Stimulated activated CD4-positive, alpha-beta T cell treated with anti-CD3 and anti-CD28 coated beads, TNF-alpha, amount 100 ng/mL, for 24 hours (primary cell): ENCODE data around the gene CMIP.

Source experiments
- DNase-seq, 3 experiments: peaks; one replicate each; pipeline ENCODE4 v3.0.0-alpha.2; 2020; ENCODE audit warnings: low read depth in 3 of 3

Gene CMIP

DNA sequence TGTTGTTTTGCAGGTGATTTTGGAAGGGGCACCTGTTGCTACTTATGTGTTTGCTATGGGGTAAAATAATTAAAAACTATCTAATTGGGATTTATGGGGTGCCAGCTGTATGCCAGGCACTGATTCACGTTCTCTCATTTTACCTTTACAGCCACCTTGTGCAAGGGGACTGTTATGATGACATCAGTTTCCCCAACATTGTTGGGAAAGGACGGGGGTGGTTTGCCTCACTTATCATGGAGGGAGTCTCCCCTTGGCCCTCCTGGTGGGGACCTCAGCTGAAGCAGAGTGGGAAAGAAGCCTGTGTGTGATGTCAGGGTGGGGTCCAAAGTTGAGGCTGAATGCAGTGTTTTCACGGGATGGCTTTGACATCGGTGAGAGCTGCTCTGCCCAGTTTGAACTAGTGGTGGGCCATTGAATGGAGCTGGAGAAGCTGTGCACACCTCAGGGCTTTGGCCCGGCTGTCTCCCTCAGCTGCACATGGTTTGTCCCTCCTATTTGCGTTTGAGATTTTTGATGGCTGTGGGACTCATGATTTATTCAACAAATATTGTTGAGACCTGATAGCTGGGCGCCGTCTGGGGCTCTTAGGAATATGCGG is 36.1 kb downstream of the CMIP start:
- no peak for DNase-seq

DNA sequence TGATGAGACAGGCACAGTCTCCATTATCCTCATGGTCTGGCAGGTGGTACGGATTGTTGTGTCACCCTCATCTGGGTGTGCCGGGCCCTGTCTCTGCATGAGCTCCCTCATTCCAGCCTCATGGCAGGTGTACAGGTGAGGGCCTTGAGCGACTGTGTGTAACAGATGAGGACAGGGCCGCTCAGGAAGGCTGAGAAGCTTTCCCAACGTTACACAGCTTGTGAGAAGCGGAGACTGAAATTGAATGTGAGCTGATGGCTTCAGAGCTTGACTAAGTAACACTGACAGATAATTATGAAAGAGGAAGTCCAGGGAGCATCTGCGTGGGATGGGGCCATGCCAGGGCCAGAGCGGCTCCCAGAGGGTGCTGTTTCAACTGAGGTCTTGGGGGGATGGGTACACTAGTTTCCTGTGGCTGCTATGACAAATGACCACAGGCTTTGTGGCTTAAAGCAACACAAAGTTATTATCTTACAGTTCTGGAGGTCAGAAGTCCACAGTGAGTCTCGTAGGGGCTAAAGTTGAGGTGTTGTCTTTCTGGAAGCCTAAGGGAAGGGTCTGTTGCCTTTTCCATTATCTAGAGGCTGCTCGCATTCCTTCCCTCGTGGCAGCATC is 36.7 kb downstream of the CMIP start:
- DNase-seq: no peak

DNA sequence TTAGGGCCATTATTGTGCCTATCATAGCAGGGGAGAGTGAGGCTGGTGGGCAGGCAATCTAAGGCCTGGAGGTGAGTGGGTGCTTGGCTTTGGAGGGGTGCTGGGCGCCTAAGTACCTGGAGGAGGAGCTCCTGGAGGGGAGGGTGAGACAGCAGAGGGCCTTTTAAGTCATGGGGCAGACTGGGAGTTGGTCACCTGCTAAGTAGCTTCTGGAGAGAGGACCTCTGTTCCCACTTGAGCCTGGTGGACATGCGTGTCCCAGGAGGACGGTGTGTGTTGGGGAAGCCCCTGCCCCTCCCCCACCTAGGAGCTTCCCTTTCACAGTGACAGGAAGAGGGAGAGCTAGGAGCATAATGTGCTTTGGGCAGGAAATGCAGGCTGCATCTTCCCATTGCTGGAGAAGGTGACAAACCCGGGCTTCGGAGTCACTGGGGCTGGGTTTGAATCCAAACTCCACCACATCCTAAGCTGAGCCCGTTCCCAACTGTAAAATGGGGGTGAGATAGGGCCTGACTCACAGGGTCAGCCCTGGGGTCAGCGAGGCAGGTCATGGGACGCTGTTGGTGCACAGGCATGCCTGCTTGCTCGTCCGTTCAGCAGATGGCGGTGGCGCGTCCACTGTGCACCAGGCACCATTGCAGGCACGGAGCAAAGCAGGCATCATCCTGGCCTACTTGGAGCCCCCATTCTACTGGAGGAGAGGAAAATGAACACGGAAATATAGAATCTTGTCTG is 37.9 kb downstream of the CMIP start:
- DNase-seq: no peak

DNA sequence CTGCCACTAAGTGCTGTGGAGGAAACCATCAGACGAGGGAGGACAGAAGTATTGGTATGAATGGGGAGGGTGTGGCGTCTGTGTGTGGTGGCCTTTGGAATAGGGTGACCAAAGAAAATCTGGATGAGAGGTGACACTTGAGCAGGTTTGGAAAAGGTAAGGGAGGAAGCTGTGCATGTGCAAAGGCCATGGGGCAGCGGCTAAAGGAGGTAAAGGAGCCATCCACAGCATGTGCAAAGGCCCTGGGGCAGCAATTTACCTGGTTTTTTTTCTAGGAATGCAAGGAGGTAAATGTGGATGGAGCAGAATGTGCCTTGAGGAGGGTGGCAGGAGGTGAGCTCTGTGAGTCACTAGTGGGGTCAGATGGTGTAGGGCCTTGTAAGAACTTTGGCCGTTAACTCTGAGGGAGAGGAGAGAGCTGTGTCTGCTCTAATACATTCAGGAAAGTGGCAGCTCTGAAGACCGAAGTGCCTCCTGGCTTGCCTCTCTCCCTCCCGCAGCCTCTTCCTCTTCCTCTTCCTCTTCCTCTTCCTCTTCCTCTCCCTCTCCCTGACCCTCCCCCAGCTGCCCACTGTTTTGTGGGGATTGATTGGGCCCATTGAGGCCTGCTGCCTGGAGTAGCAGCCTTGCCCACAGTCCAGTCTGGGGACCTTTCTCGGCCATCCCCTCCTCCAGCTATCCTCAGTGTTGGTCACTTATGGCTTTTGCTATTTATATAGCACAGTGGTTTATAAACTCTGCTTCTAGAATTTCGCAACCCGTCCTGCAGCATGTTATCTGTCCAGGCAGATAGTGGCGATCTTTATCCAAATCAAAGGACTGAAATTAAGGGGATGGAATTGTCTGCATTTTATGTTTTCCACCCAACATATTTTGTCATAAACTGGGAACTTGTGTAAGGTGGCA is 38.7 kb downstream of the CMIP start:
- DNase-seq: no peak

DNA sequence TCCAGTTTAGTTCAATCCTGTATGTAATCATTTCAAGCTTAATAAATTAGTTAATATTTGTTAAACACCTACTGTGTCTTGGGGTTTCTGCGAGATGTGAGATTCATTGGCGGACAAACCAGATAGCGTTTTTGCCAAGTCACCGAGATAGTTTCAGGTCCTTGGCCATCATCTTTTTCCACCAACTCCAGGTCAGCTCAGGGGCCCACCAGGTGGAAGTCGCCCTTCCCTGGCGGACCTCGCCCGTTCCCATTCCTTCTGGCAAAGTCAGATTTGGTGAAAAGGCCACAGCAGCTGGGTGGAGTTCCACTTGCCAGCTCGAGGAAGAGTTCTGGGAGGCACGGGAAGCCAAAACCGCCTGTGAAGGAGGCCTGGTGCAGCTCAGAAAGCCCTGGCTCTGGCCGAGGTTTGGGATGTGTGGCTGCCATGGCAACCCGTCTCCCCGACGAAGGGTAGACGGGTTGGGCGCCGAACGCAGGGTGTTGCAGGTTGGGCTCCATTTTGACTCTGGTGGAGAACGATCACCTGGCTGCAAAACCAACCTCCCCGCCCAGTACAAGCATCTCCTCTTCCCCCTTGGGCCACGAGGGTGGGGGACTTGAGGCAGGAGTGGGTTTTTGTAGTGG is 39.5 kb downstream of the CMIP start:
- no peak for DNase-seq

DNA sequence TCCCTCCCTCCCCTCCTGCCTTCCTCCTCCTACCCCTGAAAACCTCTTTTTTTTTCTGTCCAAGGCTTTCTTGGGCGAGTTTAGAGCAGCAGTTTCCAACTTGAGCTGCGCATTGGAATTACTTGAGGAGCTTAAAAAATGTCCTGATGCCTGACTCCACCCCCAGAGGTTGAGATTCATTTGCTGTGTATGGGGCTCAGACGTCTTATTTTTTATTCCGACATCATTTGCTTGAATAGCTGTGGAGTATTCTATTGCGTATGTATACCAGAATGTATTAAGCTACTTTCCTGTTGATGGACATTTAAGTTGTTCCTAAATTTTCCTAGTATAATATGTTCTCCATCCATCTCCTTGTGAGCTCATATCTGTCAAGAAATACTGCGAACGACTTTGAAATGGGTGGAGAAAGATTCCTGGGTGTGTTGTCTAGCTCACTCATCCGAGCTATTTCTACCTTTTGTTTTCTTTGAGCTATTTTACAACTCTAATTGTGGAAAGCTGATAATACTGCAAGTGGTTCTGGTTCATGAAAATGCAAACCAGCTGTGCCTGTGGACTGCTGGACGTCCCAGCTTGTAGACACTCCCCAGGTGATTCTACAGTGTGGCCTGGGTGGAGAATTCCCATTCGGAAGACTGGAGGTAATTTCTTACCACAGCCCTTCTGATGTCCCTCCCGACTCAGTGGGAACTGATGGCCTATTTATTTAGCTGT is 40.5 kb downstream of the CMIP start:
- DNase-seq: no peak

DNA sequence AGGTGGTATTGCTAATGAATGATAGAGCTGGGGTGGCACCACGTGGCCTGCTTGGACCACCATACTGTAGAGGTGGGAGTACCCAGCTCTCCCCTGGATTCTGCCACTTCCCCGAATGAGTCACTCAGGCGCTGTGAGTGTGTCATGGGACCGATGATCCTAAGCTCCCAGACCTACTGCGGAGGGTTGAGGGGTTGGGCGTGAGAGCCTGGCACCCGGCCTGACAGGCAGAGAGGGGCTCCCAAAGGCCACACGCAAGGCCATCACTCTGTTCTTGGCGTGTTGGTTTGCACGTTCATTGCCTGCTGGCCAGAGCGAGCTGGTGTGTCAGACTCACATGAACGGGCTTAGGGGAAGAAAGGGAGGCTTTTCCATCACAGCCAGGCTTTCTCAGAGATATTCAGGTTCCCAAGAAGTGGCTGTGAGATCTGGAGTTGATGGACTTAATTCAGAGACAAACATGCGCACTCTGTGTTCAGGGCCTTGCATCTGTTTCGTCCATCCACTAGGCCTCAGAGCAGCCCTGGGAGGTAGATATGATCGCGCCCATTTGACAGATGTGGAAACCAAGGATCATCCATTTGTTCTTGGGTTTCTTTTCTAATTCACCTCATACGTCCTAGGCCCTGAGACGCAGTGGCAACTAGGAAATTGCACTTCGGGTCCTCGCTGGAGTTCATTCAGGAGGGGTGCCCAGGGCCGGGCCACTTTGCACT is 41.4 kb downstream of the CMIP start:
- no peak for DNase-seq

DNA sequence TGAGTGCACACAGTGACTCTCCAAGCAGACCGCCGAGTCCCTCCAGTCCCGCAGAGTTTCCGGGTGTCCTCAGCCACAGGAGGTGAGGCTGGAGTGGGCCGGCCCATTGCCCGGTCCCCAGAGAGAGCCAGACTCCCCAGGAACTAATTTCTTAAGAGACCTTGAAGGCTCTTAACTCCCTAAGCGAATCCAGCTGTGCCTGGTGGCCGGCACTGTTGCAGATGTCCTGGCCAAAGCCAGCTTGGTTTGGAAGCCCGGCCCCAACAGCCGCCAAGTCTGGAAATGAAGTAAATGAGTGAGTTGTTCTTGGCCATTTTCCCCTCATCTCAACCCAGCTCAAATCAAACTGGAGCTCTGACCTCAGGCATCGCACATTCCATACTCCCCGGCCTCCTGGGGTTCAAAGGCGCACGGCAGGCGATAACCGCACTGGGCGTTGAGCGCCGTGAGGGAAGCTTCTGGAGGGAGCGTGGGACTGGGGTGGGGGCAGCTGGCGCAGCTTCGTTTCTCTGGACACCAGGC is 42.0 kb downstream of the CMIP start:
- DNase-seq: no peak

DNA sequence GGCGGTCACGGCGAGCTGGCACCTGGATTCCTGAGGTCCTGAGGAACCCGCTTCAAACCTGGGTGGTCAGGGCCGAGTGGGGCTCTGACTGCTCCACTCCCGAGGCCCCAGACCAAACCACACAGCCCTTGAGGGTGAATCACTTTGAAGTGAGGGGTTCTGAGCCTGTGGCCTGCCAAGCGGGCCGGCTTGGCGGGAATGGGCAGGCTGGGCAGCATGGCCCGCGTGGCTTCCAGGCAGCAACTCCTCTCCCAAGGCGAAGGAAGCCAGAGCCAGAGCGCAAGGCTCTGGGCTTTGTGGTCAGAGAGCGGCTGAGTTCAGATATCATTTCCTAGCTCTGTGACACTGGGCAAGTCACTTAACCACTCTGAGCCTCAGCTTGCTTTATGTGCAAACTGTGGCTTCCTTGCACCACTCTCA is 42.7 kb downstream of the CMIP start:
- DNase-seq: no peak

DNA sequence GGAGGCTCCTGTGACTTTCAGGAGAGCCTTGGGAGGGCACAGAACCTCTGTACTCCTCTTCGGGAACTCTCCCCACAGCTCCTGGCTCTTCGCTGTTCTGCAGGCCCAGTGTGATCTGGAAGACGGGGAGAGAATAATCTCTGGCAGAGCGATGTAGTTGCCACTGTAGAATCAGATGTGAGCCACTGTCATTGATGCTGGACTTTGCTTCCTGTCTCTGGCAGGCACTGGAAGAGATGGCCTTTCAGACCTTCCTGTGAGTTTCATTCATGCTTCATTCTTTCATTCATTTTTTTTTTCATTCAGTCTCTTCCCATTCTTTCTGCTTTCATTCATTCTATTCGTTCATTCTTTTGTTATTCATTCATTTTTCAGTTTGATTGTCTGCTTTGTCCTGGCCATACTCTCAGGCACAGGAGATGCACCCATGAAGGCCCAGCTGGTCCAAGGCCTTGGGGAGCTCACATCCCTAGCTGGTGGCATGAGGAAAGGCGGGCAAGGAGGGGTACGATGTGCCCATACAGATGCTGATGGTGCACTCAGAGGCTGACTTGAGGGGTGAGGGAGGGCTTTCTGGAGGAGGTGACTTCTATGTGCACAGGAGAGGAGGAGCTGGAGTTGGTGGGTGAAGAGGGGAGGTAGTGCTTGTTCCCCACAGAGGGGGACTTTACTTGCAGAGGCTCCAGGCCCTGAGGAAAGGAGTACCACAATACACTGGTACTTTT is 44.2 kb downstream of the CMIP start:
- DNase-seq: no peak

DNA sequence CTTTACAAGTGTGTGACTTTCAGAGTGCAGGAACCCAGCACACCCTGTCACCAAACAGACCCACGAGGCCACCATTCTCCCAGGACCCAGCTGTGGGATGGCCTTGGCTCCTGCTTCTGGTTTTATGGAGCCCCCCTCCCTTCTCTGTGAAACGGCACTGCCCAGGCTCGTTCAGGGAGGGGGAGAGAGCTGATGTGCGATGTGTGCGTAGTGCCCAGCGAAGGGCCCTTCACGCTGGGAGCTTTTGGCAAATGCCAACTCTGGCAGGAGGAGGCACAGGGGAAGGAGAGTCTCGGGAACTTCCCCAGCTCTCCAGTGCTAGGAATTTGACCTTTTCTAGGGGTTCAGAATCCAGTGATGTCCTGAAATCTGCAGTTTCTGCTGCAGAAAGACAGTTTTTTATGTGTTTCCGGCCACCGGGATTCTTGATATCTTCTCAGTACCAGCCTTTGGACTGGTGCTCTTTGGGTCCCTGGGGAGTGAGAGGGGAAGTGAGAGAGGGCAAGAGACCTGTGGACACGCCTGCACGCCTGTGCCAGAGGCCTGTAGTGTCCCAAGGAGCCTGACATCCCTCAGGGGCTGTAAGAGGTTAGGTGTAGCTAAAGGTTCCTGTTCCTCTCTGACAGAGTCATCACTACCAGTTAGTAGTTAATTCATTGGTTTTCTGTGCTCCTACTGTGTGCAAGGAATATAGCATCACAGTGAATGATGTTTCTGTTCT is 45.1 kb downstream of the CMIP start:
- DNase-seq: no peak

DNA sequence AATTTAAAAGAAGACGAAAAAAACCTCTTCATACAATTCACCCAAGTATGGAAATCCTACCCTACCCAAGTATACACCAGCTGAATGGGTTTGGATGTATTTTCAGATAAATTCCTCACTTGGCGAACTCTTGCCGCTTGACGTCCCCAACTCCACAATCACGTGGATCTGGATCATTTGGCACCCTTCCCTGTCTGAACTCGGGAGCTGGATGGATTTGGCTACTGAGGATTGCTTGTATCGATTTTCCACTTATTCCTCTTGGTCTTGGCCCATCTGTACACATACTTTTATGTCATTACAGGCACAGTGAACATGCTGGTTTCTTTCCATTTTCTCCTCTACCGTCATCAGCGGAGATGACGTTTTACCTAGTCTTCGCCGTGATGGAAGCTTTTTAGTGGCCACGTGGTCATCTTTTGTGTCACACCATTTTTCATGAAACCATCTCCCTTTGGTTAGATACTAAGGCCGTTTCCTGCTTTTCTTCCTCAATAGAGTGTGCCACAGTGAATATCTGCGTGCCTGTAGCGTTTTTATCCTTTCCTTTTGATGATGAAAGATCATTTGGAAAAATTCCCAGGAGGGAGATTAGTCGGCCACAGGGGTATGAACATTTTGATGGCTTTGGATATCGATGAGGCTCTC is 47.1 kb downstream of the CMIP start:
- DNase-seq: no peak

DNA sequence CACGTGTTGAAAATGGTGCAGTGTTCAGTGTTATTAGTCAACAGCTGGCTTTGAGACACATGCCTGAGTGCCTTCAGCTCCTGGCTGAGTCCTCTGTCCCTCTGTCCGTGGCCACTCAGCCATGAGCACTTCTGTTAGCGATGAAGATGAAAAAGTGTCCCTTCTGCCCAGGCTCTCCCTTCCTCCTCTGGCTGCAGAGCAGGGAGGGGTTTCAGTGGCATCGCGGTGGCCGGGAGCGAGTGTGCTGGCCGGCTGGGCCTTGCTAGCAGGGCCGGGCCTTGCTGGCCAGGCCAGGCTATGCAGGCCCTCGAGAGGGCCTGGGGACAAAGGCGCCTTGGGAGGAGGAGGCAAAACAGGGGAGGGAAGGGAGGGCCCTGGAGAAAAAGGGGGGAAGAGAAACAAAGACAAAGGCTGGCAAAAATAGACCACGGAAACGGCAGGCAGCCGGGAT is 47.7 kb downstream of the CMIP start:
- no peak for DNase-seq

DNA sequence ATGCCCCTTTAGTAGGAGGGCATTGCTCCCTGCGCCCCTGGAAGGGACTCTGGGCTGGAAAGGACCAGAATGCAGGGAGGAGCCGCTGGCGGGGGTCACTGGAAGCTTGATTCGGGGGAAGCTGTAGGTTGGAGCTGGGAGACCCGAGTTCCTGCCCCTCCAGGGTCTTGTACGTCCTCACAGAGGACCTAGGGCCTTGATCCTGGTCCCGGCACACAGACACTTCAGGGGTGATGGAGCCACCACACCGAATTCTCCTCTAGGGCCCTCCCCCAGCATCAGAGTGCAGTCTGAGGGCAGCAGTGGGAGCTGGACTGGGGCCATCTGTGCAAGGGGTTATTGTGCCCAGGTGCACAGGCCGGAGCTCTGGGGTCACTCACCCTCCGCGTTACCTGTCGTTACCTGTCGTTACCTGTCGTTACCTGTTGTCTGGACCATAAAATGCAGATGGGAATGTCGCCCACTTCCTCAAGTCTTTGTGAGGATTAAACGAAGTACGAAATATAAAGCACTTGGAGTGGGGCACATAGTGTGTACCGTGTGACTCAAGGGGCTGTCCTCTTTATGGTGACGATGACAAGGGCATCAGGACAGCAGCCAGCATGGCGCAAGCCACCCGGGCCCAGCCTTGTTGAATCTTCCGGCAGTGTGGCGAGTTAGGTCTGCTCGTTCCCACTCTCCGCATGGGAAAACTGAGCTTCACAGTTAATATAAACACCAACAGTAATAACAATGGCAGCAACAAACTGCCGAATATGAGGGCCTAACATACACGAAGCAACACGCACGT is 48.6 kb downstream of the CMIP start:
- DNase-seq: no peak

DNA sequence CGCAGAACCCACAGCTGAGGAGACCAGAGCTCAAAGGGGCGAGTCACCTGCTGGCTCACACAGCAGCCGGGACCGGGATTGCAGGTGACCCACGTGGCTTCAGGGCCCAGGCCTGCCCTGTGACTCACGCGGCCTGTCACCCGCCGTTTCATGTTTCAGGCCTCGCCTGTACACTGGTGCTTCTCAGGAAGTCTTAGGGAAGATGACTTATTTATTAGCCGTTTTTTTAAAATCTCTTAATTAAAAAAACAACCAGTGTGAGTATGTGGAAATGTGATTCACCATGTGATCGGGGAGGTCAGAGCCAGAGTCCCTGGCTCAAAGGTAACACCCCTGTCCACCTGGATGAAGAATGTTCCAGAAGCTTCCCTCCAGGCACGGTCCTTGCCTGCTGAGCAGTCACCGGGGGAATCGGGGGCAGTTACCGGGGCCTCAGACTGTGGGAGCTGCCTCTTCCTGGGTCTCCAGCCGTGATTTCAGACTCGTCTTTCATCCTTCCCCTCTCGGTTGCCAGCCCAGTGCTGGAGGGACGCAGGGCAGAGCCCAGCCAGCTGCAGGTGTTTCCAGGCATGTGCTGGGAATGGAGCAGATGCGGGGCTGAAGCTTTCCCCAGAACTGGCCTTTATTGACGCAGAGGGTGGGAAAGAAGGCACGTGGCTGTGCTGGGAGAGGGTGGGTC is 49.3 kb downstream of the CMIP start:
- DNase-seq: peak in 2 of 3 experiments; percentile 11 to 59

DNA sequence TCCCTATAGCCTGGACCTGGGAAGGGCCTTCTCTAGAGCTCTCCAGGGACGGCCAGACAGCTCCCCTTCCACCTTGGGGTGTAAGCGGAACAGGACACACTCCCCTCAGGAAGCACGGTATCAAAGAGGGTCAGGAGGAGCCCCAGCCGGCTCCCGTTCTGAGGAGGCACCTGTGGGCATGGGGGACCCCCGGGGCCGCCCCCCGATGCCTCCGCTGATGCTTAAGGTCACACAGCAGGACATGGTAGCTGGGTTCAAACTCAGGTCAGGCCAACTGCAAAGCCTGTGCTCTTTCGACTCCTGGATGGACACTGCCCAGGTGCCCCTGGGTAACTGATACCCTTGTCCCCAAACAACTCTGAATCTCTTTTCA is 49.8 kb downstream of the CMIP start:
- DNase-seq: no peak

DNA sequence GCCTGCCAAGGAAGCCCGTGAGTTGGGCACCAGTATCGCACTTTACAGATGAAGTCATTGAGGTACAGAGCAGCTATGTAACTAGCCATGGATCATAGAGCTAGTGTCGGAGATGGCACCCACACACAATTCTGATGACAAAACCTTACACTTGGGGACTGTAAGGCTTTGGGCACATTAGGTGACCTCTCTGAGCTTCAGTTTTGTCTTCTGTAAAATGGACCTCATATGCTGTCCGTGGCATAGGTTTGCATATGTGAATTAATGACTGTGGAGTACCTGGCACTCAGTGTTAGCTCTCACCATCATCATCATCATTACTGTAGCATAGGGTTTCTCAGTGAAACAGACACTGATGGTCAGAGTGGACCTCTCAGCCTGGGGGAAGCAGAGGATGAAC is 50.3 kb downstream of the CMIP start:
- no peak for DNase-seq
